Heart left ventricle (tissue), 16 donors: ENCODE data around the gene CFAP45. TPM values are rescaled to one million over a fixed set of nuclear protein-coding genes. Genes with fewer than 3 reads are reported as not detected.
A peak's percentile ranks its signal among the peaks of the same experiment; 100 is the strongest.

Experiments used
- ATAC-seq, 4 donors: fragments of 200-7000 bp; cut with Tn5 transposase; one replicate each; pipeline ENCODE4 v1.9.1; 2020 to 2022; ENCODE audit warnings: moderate library complexity in 4 of 4, mild to moderate bottlenecking in 3 of 4, moderate number of reproducible peaks in 1 of 4
- DNase-seq, 5 donors: peaks; one replicate each; pipeline ENCODE4 v3.0.0-alpha.2; 2020
- H3K27ac ChIP-seq, 12 donors: fragments of 200-600 bp; sonication (generic) in 4 of 12; one replicate each; pipeline versions ENCODE4 v1.5.0 to v1.8.0; 2016 to 2022; ENCODE audit warnings: mild to moderate bottlenecking in 2 of 12
- H3K27me3 ChIP-seq, 9 donors: fragments of 200-600 bp; sonication (generic) in 2 of 9; one replicate each; pipeline versions ENCODE4 v1.5.1 to v1.8.0; 2016 to 2022; ENCODE audit warnings: mild to moderate bottlenecking in 3 of 9
- H3K36me3 ChIP-seq, 9 donors: fragments of 200-600 bp; sonication (generic) in 2 of 9; one replicate each; pipeline versions ENCODE4 v1.5.0 to v1.8.0; 2018 to 2022; ENCODE audit warnings: mild to moderate bottlenecking in 2 of 9
- H3K4me1 ChIP-seq, 12 donors: fragments of 200-600 bp; sonication (generic) in 4 of 12; one replicate each; pipeline versions ENCODE4 v1.5.0 to v1.8.0; 2016 to 2022; ENCODE audit warnings: mild to moderate bottlenecking in 3 of 12
- H3K4me3 ChIP-seq, 12 donors: fragments of 200-600 bp; sonication (generic) in 4 of 12; one replicate each; pipeline versions ENCODE4 v1.5.0 to v1.8.0; 2017 to 2022; ENCODE audit warnings: mild to moderate bottlenecking in 9 of 12, moderate library complexity in 4 of 12
- H3K9me3 ChIP-seq, 12 donors: fragments of 200-600 bp; sonication (generic) in 4 of 12; one replicate each; pipeline versions ENCODE4 v1.5.0 to v1.8.0; 2016 to 2022; ENCODE audit warnings: mild to moderate bottlenecking in 1 of 12
- CTCF ChIP-seq, 12 donors: fragments of 200-600 bp; sonication (generic) in 4 of 12; IDR thresholded peaks; one replicate each; pipeline versions ENCODE4 v1.5.0 to v1.8.0; 2018 to 2022; ENCODE audit warnings: antibody characterized with exemption in 12 of 12, mild to moderate bottlenecking in 5 of 12
- POLR2A ChIP-seq, 2 donors: fragments of 450-650 bp; IDR thresholded peaks; one replicate each; pipeline ENCODE4 v1.6.1; 2017; ENCODE audit warnings: antibody characterized with exemption in 2 of 2, mild to moderate bottlenecking in 2 of 2, moderate library complexity in 2 of 2
- WGBS, 4 donors: extraction: QIAGEN DNeasy Blood & Tissue Kit in 2 of 4; methylation state at CpG; one replicate each; pipeline versions ENCODE4 v1.1.5 to v1.1.7; 2013 to 2018; 5-methylcytosine and 5-hydroxymethylcytosine counted together
- intact Hi-C, 10 donors: fragments of 100-400 bp; cut with DNase I; formaldehyde crosslinking; loops; one replicate each; pipeline versions ENCODE4 v1.11.1 to v1.14.2; 2022
- polyA plus RNA-seq, 2 donors: library from polyadenylated mRNA; stranded (reverse); fragments of 200-250 nt; gene quantifications; one replicate each; pipeline ENCODE4 v1.2.3, GENCODE V29; 2013
- total RNA-seq, 9 donors: library from RNA; depleted of rRNA in 2 of 9; stranded (reverse); fragments of >200 nt in 2 of 9; fragmentation: NEBNext Ultra II Directional in 3 of 9; extraction: Animal tissue kit (Norgen Biotek cat#: 25700) in 3 of 9; gene quantifications; one replicate each; pipeline versions ENCODE4 v1.1.0 to v1.2.4, GENCODE V29; 2016 to 2023
- donor health status: ischemic (EF 13 %, LVEDD 7.1; RV severe dilation, severe dysfunction).
- donor health status: healthy with polysubstance abuse.
- donor health status: DM: no; HTN: yes; CAD: no.
- donor health status: DM: no; HTN: no; CAD: no.
- donor health status: ischemic (EF 25% LVEDD 6.9; RV normal size, moderate dysfunction).
- donor health status: ischemic (EF 25% LVEDD 5.7; RV mildly dilated, moderate dysfunction).
- donor health status: healthy.
- donor health status: DM: yes; HTN: yes; CAD: no.
- donor health status: ischemic (EF 35%, LVEDD 5.7; RV mildly dilated, moderate dysfunction).
- donor health status: nonischemic (EF 11% LVEDD 7.7; RV severe dilation, severe dysfunction).
- donor health status: DM: yes; HTN: yes; CAD: no.
- donor health status: PGD.
- donor health status: ischemic (EF 29% LVEDD 5.4; RV normal size, mild dysfunction).
- donor health status: nonischemic (EF 23%, LVEDD 6.1; RV moderate dilation, normal function).

The CFAP45 gene
- total and polyA plus RNA-seq, 11 donors = 0.29 to 1.8 (median 0.62) TPM; not detected in 2

GRCh38 chr1:159880430-159880829 is 19.5 kb downstream of the CFAP45 start:
- ATAC-seq (no peak), DNase-seq (no peak)
- 91 to 95% (median 93%) methylated on average over 3 of the region's 3 CpGs for WGBS, 4 donors
- peaks cover 0 to 36% (median 0%) of the 10 kb centered on the region in 12 donors for H3K4me1 ChIP-seq
- H3K4me3 ChIP-seq = no peak overlapping the region
- H3K9me3 ChIP-seq = no peaks in the 10 kb centered on the region
- no peaks in the 10 kb centered on the region for H3K36me3 ChIP-seq
- intact Hi-C loops = loop anchor here in 1 of 10 donors (10.0 kb wide), 1 partner anchor 666 kb away; no protein-coding TSS in a partner anchor
- H3K27me3 ChIP-seq = no peaks in the 10 kb centered on the region
- no peak for TF ChIP-seq POLR2A (IDR thresholded peaks at IDR 0.05)
- no peak for TF ChIP-seq CTCF (IDR thresholded peaks at IDR 0.05)
- peak overlapping the region in 1 of 12 donors; percentile 2 for H3K27ac ChIP-seq

- no peak overlapping the region for H3K4me3 ChIP-seq
- peak overlapping the region in 1 of 12 donors; percentile 2 for H3K27ac ChIP-seq
- H3K4me1 ChIP-seq = peaks cover 0 to 36% (median 0%) of the 10 kb centered on the region in 12 donors
- DNase-seq (no peak), ATAC-seq (no peak)
- 89 to 97% (median 91%) methylated on average over 4 of the region's 4 CpGs for WGBS, 4 donors
- TF ChIP-seq CTCF (IDR thresholded peaks at IDR 0.05) (no peak), POLR2A (IDR thresholded peaks at IDR 0.05) (no peak)
- no peaks in the 10 kb centered on the region for H3K36me3 ChIP-seq
- intact Hi-C loops = loop anchor here in 1 of 10 donors (10.0 kb wide), 1 partner anchor 665 kb away; no protein-coding TSS in a partner anchor
- H3K9me3 ChIP-seq = no peaks in the 10 kb centered on the region
- H3K27me3 ChIP-seq = no peaks in the 10 kb centered on the region
Observed at GRCh38 chr1:159879977-159880376, 20.0 kb downstream of the CFAP45 start.

- H3K9me3 ChIP-seq = no peaks in the 10 kb centered on the region
- H3K27me3 ChIP-seq = no peaks in the 10 kb centered on the region
- 71 to 83% (median 80%) methylated on average over 3 of the region's 3 CpGs for WGBS, 4 donors
- ATAC-seq (no peak), DNase-seq (no peak)
- TF ChIP-seq CTCF (IDR thresholded peaks at IDR 0.05) = no peak
- no peak for TF ChIP-seq POLR2A (IDR thresholded peaks at IDR 0.05)
- H3K36me3 ChIP-seq = no peaks in the 10 kb centered on the region
- intact Hi-C loops = no loop called here
- H3K4me1 ChIP-seq = peaks cover 0 to 36% (median 0%) of the 10 kb centered on the region in 12 donors
- no peak overlapping the region for H3K27ac ChIP-seq
- no peak overlapping the region for H3K4me3 ChIP-seq
Observed at GRCh38 chr1:159879136-159879535, 20.8 kb downstream of the CFAP45 start.

GRCh38 chr1:159877695-159878444 is 22.1 kb downstream of the CFAP45 start:
- Histone ChIP-seq H3K9me3 (no peaks in the 10 kb centered on the region), H3K27ac (no peak overlapping the region), H3K36me3 (no peaks in the 10 kb centered on the region), H3K4me3 (no peak overlapping the region), H3K4me1 (peaks cover 0 to 35% (median 0%) of the 10 kb centered on the region in 12 donors), H3K27me3 (peaks cover 0 to 7% (median 0%) of the 10 kb centered on the region in 9 donors)
- ATAC-seq (no peak), DNase-seq (no peak)
- intact Hi-C loops = no loop called here
- WGBS, 4 donors = 92 to 97% (median 95%) methylated on average over 6 of the region's 6 CpGs
- TF ChIP-seq CTCF (IDR thresholded peaks at IDR 0.05) (no peak), POLR2A (IDR thresholded peaks at IDR 0.05) (no peak)
